IPS-18a (cell line): ENCODE results near the gene POLR3K.

Experiments used
- H3K27ac ChIP-seq: one replicate; pipeline ENCODE4 v1.5.1; 2013; ENCODE audit warnings: low read length
- H3K27me3 ChIP-seq: one replicate; pipeline ENCODE4 v1.6.1; 2013; ENCODE audit warnings: mild to moderate bottlenecking, low read length; ENCODE audit not compliant: control insufficient read depth, insufficient read depth
- H3K36me3 ChIP-seq: one replicate; pipeline ENCODE4 v1.6.1; 2013; ENCODE audit warnings: low read depth, low read length; ENCODE audit not compliant: control insufficient read depth
- H3K4me1 ChIP-seq: one replicate; pipeline ENCODE4 v1.6.1; 2013; ENCODE audit warnings: low read depth, low read length; ENCODE audit not compliant: control insufficient read depth
- H3K4me3 ChIP-seq: one replicate; pipeline ENCODE4 v1.5.1; 2013; ENCODE audit warnings: low read length
- H3K9ac ChIP-seq: one replicate; pipeline ENCODE4 v1.6.1; 2013; ENCODE audit warnings: mild to moderate bottlenecking, low read length, moderate library complexity
- H3K9me3 ChIP-seq: one replicate; pipeline ENCODE4 v1.6.1; 2013; ENCODE audit warnings: low read depth, low read length; ENCODE audit not compliant: control insufficient read depth

POLR3K gene

DNA sequence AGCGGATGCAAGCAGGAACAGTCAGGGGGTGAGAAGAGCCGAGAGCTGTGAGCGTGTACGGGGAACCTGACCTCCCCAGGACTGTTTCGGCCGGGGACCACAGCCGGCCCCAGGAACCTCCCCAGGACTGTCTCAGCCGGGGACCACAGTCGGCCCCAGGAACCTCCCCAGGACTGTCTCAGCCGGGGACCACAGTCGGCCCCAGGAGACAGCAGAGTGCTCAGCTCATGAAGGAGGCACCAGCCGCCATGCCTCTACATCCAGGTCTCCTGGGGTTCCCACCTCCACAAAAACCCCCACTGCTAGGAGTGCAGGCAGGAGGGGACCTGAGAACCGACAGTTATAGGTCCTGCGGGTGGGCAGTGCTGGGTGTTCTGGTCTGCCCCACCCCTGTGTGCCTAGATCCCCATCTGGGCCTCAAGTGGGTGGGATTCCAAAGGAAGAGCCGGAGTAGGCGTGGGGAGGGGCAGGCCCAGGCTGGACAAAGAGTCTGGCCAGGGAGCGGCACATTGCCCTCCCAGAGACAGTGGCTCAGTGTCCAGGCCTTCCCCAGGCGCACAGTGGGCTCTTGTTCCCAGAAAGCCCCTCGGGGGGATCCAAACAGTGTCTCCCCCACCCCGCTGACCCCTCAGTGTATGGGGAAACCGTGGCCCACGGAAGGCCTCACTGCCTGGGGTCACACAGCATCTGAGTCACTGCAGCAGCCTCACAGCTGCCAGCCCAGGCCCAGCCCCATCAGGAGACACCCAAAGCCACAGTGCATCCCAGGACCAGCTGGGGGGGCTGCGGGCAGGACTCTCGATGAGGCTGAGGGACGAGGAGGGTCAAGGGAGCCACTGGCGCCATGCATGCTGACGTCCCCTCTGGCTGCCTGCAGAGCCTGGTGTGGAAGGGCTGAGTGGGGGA is 14.7 kb upstream of the POLR3K start:
- Histone ChIP-seq H3K9ac (no peak overlapping the region), H3K4me3 (no peak overlapping the region), H3K27ac (no peak overlapping the region)

DNA sequence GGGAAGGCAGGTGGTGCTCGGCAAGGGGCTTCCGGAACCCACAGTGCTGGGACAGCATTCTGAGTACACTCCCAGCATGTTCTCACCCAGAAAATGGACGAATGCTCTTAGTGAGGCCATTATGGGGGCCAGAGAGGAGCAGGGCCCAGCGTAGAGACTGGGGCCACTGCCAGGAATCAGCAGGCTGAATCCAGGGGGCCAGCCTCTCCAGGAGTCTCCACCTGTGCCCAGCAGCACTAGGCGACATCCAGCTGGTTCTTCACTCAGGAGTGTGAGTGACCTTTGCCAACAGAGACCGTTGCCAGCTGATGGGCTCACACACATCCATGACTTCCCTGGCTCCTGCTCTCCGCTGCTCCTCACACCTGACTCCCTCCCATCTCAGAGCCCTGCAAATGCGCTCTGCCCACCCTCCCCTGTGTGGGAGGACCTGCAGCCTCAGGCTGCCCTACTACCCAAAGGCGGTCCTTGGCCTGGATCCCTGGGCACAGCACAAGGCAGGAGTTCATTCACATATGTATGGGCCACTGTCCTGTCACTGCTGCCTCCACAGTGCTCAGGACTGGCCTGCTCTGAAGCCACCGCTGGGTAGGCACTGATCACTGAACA is 13.9 kb upstream of the POLR3K start:
- H3K9ac ChIP-seq: no peak overlapping the region
- peaks cover 7% of the 10 kb centered on the region for H3K4me1 ChIP-seq
- no peaks in the 10 kb centered on the region for H3K9me3 ChIP-seq

More for the DNA sequence above, 14.7 kb upstream of the POLR3K start:
- Histone ChIP-seq H3K36me3 (peaks cover 4% of the 10 kb centered on the region), H3K27me3 (peaks cover 2% of the 10 kb centered on the region), H3K9me3 (no peaks in the 10 kb centered on the region), H3K4me1 (peaks cover 12% of the 10 kb centered on the region)

GRCh38 chr16:66309-67182 is 13.1 kb upstream of the POLR3K start:
- Histone ChIP-seq H3K9me3 (no peaks in the 10 kb centered on the region), H3K9ac (no peak overlapping the region), H3K4me3 (no peak overlapping the region), H3K27me3 (no peaks in the 10 kb centered on the region), H3K4me1 (peaks cover 7% of the 10 kb centered on the region), H3K36me3 (peaks cover 4% of the 10 kb centered on the region), H3K27ac (no peak overlapping the region)

More for the DNA sequence above, 13.9 kb upstream of the POLR3K start:
- H3K27ac ChIP-seq: no peak overlapping the region
- H3K27me3 ChIP-seq: no peaks in the 10 kb centered on the region
- no peak overlapping the region for H3K4me3 ChIP-seq
- peaks cover 4% of the 10 kb centered on the region for H3K36me3 ChIP-seq

- Histone ChIP-seq H3K4me3 (no peak overlapping the region), H3K9ac (no peak overlapping the region), H3K9me3 (no peaks in the 10 kb centered on the region), H3K36me3 (peaks cover 4% of the 10 kb centered on the region), H3K4me1 (peaks cover under 1% of the 10 kb centered on the region), H3K27ac (no peak overlapping the region), H3K27me3 (no peaks in the 10 kb centered on the region)
Observed at GRCh38 chr16:65745-66144, 12.3 kb upstream of the POLR3K start.

DNA sequence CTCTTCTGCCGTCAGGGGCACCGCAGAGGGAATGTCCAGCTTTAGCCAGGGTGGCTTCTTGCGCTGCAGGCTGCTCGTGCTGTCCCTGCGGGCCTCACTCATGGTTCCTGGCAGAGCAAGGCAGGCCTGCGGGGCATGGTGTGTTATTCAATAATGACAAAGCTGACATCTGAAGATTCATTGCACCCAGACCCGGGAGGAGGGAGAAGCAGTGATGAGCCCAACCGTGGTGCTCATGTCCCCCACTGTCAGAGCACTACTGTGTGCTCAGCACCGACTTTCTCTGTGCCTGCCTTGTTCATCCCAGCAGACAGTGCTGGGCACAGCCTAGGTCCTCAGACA is 11.5 kb upstream of the POLR3K start:
- H3K36me3 ChIP-seq: peaks cover 4% of the 10 kb centered on the region
- no peaks in the 10 kb centered on the region for H3K4me1 ChIP-seq
- no peak overlapping the region for H3K27ac ChIP-seq
- no peak overlapping the region for H3K9ac ChIP-seq
- H3K4me3 ChIP-seq: no peak overlapping the region
- H3K27me3 ChIP-seq: no peaks in the 10 kb centered on the region
- no peaks in the 10 kb centered on the region for H3K9me3 ChIP-seq

DNA sequence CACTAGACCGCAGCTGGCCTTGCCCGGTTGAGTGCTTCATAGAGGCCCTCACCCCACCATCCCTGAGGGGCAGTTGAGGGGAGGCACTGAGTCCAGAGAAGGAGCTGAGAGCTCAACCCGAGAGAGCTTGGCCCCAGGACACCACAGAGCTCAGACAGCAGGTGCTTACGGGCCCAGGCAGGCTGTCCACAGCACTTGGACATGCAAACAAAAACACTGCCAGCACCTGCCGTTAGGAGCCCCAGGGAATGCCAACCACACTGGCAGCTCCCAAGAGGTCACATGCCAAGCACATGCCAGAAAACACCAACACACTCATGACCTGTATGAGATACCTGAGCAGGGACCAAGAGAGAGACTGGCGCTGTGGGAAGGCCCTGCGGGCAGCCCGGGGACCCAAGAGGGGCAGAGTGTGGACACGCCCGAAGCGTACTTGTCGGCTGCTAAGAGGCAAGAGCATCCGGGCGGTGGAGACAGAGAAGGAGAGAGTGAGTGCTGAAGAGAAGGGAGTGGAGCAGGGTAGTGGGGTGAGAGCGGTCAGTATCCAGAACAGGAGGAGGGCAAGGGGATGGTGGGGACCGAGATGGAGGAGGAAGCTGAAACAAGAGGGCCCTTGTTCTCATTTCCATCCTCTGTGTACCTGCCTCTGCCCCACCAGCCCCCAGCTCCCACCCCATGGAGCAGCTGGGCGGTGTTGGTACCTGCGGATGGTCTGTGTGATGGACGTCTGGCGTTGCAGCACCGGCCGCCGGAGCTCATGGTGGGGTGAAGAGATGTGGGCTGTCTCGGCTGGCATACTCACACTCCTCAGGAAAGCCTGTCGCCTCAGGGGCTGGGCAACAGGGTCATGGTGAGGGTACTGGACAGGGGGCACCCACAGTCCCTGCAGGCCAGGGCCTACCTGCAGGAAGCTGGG is 10.8 kb upstream of the POLR3K start:
- Histone ChIP-seq H3K4me3 (no peak overlapping the region), H3K36me3 (peaks cover 4% of the 10 kb centered on the region), H3K9me3 (no peaks in the 10 kb centered on the region), H3K4me1 (no peaks in the 10 kb centered on the region), H3K27me3 (no peaks in the 10 kb centered on the region), H3K27ac (no peak overlapping the region), H3K9ac (no peak overlapping the region)

GRCh38 chr16:63466-63865 is 10.1 kb upstream of the POLR3K start:
- peaks cover 8% of the 10 kb centered on the region for H3K36me3 ChIP-seq
- H3K27me3 ChIP-seq: no peaks in the 10 kb centered on the region
- no peaks in the 10 kb centered on the region for H3K4me1 ChIP-seq
- no peak overlapping the region for H3K4me3 ChIP-seq
- H3K27ac ChIP-seq: no peak overlapping the region
- H3K9me3 ChIP-seq: no peaks in the 10 kb centered on the region
- H3K9ac ChIP-seq: no peak overlapping the region

- Histone ChIP-seq H3K9ac (no peak overlapping the region), H3K9me3 (no peaks in the 10 kb centered on the region), H3K27me3 (no peaks in the 10 kb centered on the region), H3K27ac (no peak overlapping the region), H3K4me1 (no peaks in the 10 kb centered on the region), H3K4me3 (no peak overlapping the region), H3K36me3 (peaks cover 13% of the 10 kb centered on the region)
Observed at GRCh38 chr16:62968-63391, 9.6 kb upstream of the POLR3K start.

- Histone ChIP-seq H3K27me3 (no peaks in the 10 kb centered on the region), H3K36me3 (peaks cover 18% of the 10 kb centered on the region), H3K9ac (no peak overlapping the region), H3K4me3 (no peak overlapping the region), H3K4me1 (no peaks in the 10 kb centered on the region), H3K9me3 (no peaks in the 10 kb centered on the region), H3K27ac (no peak overlapping the region)
Observed at GRCh38 chr16:62283-62967, 9.0 kb upstream of the POLR3K start.

GRCh38 chr16:61879-62281 is 8.5 kb upstream of the POLR3K start:
- no peak overlapping the region for H3K27ac ChIP-seq
- no peaks in the 10 kb centered on the region for H3K4me1 ChIP-seq
- no peaks in the 10 kb centered on the region for H3K9me3 ChIP-seq
- peaks cover 23% of the 10 kb centered on the region for H3K36me3 ChIP-seq
- no peak overlapping the region for H3K4me3 ChIP-seq
- no peaks in the 10 kb centered on the region for H3K27me3 ChIP-seq
- H3K9ac ChIP-seq: no peak overlapping the region
